Thyroid gland (tissue), 4 donors: Measurements from ENCODE around the gene FRMD4B. TPM values are rescaled to one million over a fixed set of nuclear protein-coding genes. Genes with fewer than 3 reads are reported as not detected.

Experiments
- DNase-seq, 2 donors: peaks; one replicate each; pipeline ENCODE4 v3.0.0-alpha.2; 2019
- H3K27ac ChIP-seq, 3 donors: fragments of 200-600 bp; sonication (generic); 1 replicate in 2 of 3; 2 replicates in 1 of 3; pipeline ENCODE4 v1.5.1; 2016 to 2019; ENCODE audit warnings: mild to moderate bottlenecking in 1 of 3, moderate library complexity in 1 of 3
- H3K27me3 ChIP-seq: fragments of 200-600 bp; sonication (generic); one replicate; pipeline ENCODE4 v1.5.1; 2019
- H3K36me3 ChIP-seq, 2 donors: fragments of 200-600 bp; sonication (generic); one replicate each; pipeline ENCODE4 v1.5.1; 2016 to 2019
- H3K4me1 ChIP-seq, 2 donors: fragments of 200-600 bp; sonication (generic); one replicate each; pipeline ENCODE4 v1.5.1; 2017 to 2019
- H3K4me3 ChIP-seq, 3 donors: fragments of 200-600 bp; sonication (generic); replicated peaks in 1 of 3; 1 replicate in 2 of 3; 2 replicates in 1 of 3; pipeline ENCODE4 v1.5.1; 2016; ENCODE audit warnings: mild to moderate bottlenecking in 1 of 3
- H3K9me3 ChIP-seq: fragments of 200-600 bp; sonication (generic); one replicate; pipeline ENCODE4 v1.5.1; 2017
- CTCF ChIP-seq, 6 experiments: fragments of 200-600 bp in 3 of 6; fragments of 450-650 bp in 3 of 6; sonication (generic) in 3 of 6; IDR thresholded peaks; one replicate each; pipeline ENCODE4 v1.5.1; 2016 to 2019; ENCODE audit warnings: antibody characterized with exemption in 6 of 6, mild to moderate bottlenecking in 2 of 6, inconsistent platforms in 1 of 6, moderate library complexity in 1 of 6
- POLR2A ChIP-seq, 2 donors: fragments of 450-650 bp; IDR thresholded peaks; one replicate each; pipeline ENCODE4 v1.6.1; 2017; ENCODE audit warnings: antibody characterized with exemption in 2 of 2, mild to moderate bottlenecking in 2 of 2, moderate library complexity in 1 of 2
- WGBS, 2 donors: methylation state at CpG; one replicate each; pipeline ENCODE4 v1.1.5; 2017; 5-methylcytosine and 5-hydroxymethylcytosine counted together
- intact Hi-C: fragments of 100-400 bp; cut with DNase I; formaldehyde crosslinking; loops from one replicate; pipeline ENCODE4 v1.15.1; 2023
- total RNA-seq, 4 donors: library from RNA; depleted of rRNA; stranded (reverse); fragments of >200 nt; gene quantifications; one replicate each; pipeline ENCODE4 v1.2.3, GENCODE V29; 2016

The FRMD4B gene
- total RNA-seq, 4 donors from 2014 or later = 109 to 224 (median 161) TPM

GRCh38 chr3:69353088-69353478 is 32.8 kb downstream of the FRMD4B start:
- H3K4me1 ChIP-seq = no peaks in the 10 kb centered on the region
- TF ChIP-seq CTCF (IDR thresholded peaks at IDR 0.05) = no peak
- peak overlapping the region in 1 of 3 donors; percentile 68 for H3K27ac ChIP-seq
- no peaks in the 10 kb centered on the region for H3K27me3 ChIP-seq
- H3K9me3 ChIP-seq = no peaks in the 10 kb centered on the region
- no peaks in the 10 kb centered on the region for H3K36me3 ChIP-seq
- 65 to 76% methylated on average over 4 of the region's 4 CpGs for WGBS, 2 donors
- no peak overlapping the region for H3K4me3 ChIP-seq
- intact Hi-C loops = no loop called here
- DNase-seq = no peak

DNA sequence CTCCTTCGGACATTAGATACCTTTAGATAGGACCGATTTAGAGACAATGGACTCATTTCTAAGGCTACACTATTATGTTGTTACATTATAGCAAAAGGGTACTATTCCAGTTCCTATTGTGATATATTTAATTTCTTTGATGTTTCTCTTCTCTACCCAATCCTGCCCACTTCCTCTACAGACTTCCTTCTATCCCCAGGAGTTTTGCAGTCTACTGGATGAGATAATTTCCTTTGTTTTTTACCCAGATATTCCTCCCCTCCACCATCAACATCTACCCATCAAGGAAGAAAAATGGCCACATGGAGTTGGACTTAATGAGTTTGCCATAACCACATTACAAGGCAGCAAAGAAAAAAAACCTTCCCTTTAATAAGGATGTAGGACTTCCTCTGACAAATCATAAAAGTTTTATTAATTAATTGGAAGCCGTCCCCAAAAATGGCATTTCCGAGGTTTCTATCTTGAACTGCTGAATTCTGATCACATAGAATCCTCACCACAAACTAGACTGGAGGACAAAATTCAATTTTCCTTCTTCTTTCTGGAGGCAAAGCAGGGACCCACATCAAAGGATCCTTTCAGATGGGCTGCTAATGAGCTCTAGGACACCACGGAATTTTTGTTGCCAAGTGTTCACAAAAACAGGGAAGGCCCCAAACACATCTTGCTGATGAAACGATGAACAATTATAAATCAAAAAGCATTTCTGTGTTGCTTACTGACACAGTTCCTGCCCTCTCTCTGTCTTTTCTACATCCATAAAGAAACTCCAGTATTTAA is 33.4 kb downstream of the FRMD4B start:
- no peak for DNase-seq
- Histone ChIP-seq H3K4me3 (no peak overlapping the region), H3K27ac (peak overlapping the region in 1 of 3 donors; percentile 68)

GRCh38 chr3:69343875-69344274 is 42.0 kb downstream of the FRMD4B start:
- Histone ChIP-seq H3K4me1 (peaks cover 6 to 17% of the 10 kb centered on the region in 2 donors), H3K27me3 (no peaks in the 10 kb centered on the region), H3K27ac (no peak overlapping the region), H3K36me3 (no peaks in the 10 kb centered on the region), H3K4me3 (no peak overlapping the region), H3K9me3 (no peaks in the 10 kb centered on the region)
- 93 to 96% methylated on average over 4 of the region's 4 CpGs for WGBS, 2 donors
- DNase-seq = no peak
- TF ChIP-seq POLR2A (IDR thresholded peaks at IDR 0.05) = no peak
- no peak for TF ChIP-seq CTCF (IDR thresholded peaks at IDR 0.05)
- intact Hi-C loops = no loop called here

More for the DNA sequence above, 33.4 kb downstream of the FRMD4B start:
- Histone ChIP-seq H3K9me3 (no peaks in the 10 kb centered on the region), H3K36me3 (no peaks in the 10 kb centered on the region), H3K27me3 (no peaks in the 10 kb centered on the region), H3K4me1 (no peaks in the 10 kb centered on the region)
- 76 to 77% methylated on average over 6 of the region's 6 CpGs for WGBS, 2 donors
- TF ChIP-seq POLR2A (IDR thresholded peaks at IDR 0.05) (no peak), CTCF (IDR thresholded peaks at IDR 0.05) (no peak)
- intact Hi-C loops = no loop called here

GRCh38 chr3:69342074-69342473 is 43.8 kb downstream of the FRMD4B start:
- intact Hi-C loops = no loop called here
- no peak overlapping the region for H3K4me3 ChIP-seq
- TF ChIP-seq CTCF (IDR thresholded peaks at IDR 0.05) = no peak
- TF ChIP-seq POLR2A (IDR thresholded peaks at IDR 0.05) = no peak
- H3K9me3 ChIP-seq = no peaks in the 10 kb centered on the region
- H3K36me3 ChIP-seq = no peaks in the 10 kb centered on the region
- no peak for DNase-seq
- peaks cover 6 to 17% of the 10 kb centered on the region in 2 donors for H3K4me1 ChIP-seq
- no peaks in the 10 kb centered on the region for H3K27me3 ChIP-seq
- H3K27ac ChIP-seq = no peak overlapping the region

DNA sequence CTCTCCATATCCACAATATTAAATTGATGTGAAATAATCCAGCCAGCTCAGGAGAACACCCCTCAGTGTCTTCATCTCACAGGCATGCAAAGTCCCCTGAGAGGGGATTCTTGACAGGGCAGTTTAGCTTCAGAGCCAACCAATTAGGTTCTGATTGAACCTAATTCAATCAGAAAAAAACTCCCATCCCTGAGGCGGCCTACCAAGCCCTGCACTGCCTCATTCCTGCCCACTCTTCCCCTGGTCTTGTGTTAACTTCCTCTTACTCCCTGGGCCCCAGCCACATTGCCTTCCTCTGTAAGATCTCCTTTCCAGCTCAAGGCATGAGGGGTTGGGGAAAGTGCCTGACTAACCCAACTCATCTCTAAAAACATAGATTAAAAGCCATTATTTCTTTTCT is 46.1 kb downstream of the FRMD4B start:
- DNase-seq = no peak
- no peaks in the 10 kb centered on the region for H3K36me3 ChIP-seq
- H3K27me3 ChIP-seq = no peaks in the 10 kb centered on the region
- no peaks in the 10 kb centered on the region for H3K9me3 ChIP-seq
- no peak overlapping the region for H3K27ac ChIP-seq
- no peak for TF ChIP-seq POLR2A (IDR thresholded peaks at IDR 0.05)
- 37 to 84% methylated on average over 1 of the region's 1 CpG for WGBS, 2 donors
- peaks cover 7 to 22% of the 10 kb centered on the region in 2 donors for H3K4me1 ChIP-seq
- no peak overlapping the region for H3K4me3 ChIP-seq
- intact Hi-C loops = no loop called here
